HEK293 (cell line): ENCODE measurements around the gene PTPN5.

Experiments used
- CTCF ChIA-PET: fragments of 350-600 bp; formaldehyde crosslinking; extraction: SDS; loops from one replicate; lab custom pipeline; 2021; ENCODE audit warnings: antibody characterized with exemption; lab: Yijun Ruan, JAX
- POLR2A ChIA-PET: fragments of 300-600 bp; formaldehyde crosslinking; extraction: SDS; loops from one replicate; lab custom pipeline; 2020; ENCODE audit warnings: antibody characterized with exemption, inconsistent platforms; lab: Yijun Ruan, JAX
- H3K27ac ChIP-seq: fragments of 200-500 bp; sonication (Bioruptor generic); 2 replicates; pipeline ENCODE4 v1.5.1; 2014; ENCODE audit warnings: low read depth, low read length, control low read depth, inconsistent platforms; ENCODE audit errors: extremely low read depth
- H3K36me3 ChIP-seq, 2 experiments: fragments of 200-500 bp in 1 of 2; sonication (Bioruptor generic) in 1 of 2; 1 replicate in 1 of 2; 2 replicates in 1 of 2; pipeline ENCODE4 v1.5.1; 2014 to 2017; ENCODE audit warnings: inconsistent platforms in 2 of 2, low read length in 2 of 2; ENCODE audit not compliant: control insufficient read depth in 2 of 2, insufficient read depth in 1 of 2
- H3K4me1 ChIP-seq: fragments of 200-500 bp; sonication (Bioruptor generic); 2 replicates; pipeline ENCODE4 v1.5.1; 2014; ENCODE audit warnings: mild to moderate bottlenecking, low read length, inconsistent platforms; ENCODE audit not compliant: control insufficient read depth, insufficient read depth
- H3K4me3 ChIP-seq: 2 replicates; pipeline ENCODE4 v1.5.1; 2011; ENCODE audit warnings: low read depth, mild to moderate bottlenecking, control low read depth, low read length, moderate library complexity
- H3K9me3 ChIP-seq: fragments of 200-500 bp; sonication (Bioruptor generic); 2 replicates; pipeline ENCODE4 v1.5.1; 2014; ENCODE audit warnings: low read depth, low read length, inconsistent platforms; ENCODE audit not compliant: control insufficient read depth, insufficient read depth
- ATF2 ChIP-seq: fragments of 450-650 bp; formaldehyde crosslinking; IDR thresholded peaks from 2 replicates; pipeline ENCODE4 v1.5.1; 2016; ENCODE audit warnings: missing biosample characterization, missing genetic modification characterization, low read depth
- BCL11B ChIP-seq: fragments of 450-650 bp; formaldehyde crosslinking; IDR thresholded peaks from 2 replicates; pipeline ENCODE4 v1.5.1; 2016; ENCODE audit warnings: low read depth, missing biosample characterization, missing genetic modification characterization
- GFI1B ChIP-seq: fragments of 450-650 bp; formaldehyde crosslinking; IDR thresholded peaks from 2 replicates; pipeline ENCODE4 v1.5.1; 2016; ENCODE audit warnings: missing biosample characterization, missing genetic modification characterization
- GLIS2 ChIP-seq: fragments of 450-650 bp; formaldehyde crosslinking; IDR thresholded peaks from 2 replicates; pipeline ENCODE4 v1.5.1; 2016; ENCODE audit warnings: missing biosample characterization, missing genetic modification characterization
- RBAK ChIP-seq: fragments of 450-650 bp; formaldehyde crosslinking; IDR thresholded peaks from 2 replicates; pipeline ENCODE4 v1.5.1; 2016; ENCODE audit warnings: missing biosample characterization, missing genetic modification characterization
- SCRT1 ChIP-seq: fragments of 450-650 bp; formaldehyde crosslinking; IDR thresholded peaks from 2 replicates; pipeline ENCODE4 v1.5.1; 2016; ENCODE audit warnings: missing biosample characterization, missing genetic modification characterization, borderline replicate concordance
- SP7 ChIP-seq: fragments of 450-650 bp; formaldehyde crosslinking; IDR thresholded peaks from 2 replicates; pipeline ENCODE4 v1.5.1; 2016; ENCODE audit warnings: missing biosample characterization, missing genetic modification characterization
- ZNF423 ChIP-seq: fragments of 450-650 bp; formaldehyde crosslinking; IDR thresholded peaks from 2 replicates; pipeline ENCODE4 v1.5.1; 2016; ENCODE audit warnings: missing biosample characterization, missing genetic modification characterization
- ZNF426 ChIP-seq: fragments of 450-650 bp; formaldehyde crosslinking; IDR thresholded peaks from 2 replicates; pipeline ENCODE4 v1.5.1; 2017; ENCODE audit warnings: missing biosample characterization, missing genetic modification characterization, mild to moderate bottlenecking, inconsistent platforms, moderate library complexity
- ZNF513 ChIP-seq: fragments of 450-650 bp; IDR thresholded peaks from 2 replicates; pipeline ENCODE4 v1.5.1; 2018; ENCODE audit warnings: missing biosample characterization, missing genetic modification characterization
- ZNF518A ChIP-seq: fragments of 450-650 bp; formaldehyde crosslinking; conservative IDR thresholded peaks from 2 replicates; pipeline ENCODE4 v1.5.1; 2016; ENCODE audit warnings: low read depth, missing biosample characterization, missing genetic modification characterization
- ZNF571 ChIP-seq: fragments of 450-650 bp; formaldehyde crosslinking; IDR thresholded peaks from 2 replicates; pipeline ENCODE4 v1.5.0; 2017; ENCODE audit warnings: missing biosample characterization, missing genetic modification characterization
- ZNF600 ChIP-seq: fragments of 450-650 bp; formaldehyde crosslinking; IDR thresholded peaks from 2 replicates; pipeline ENCODE4 v1.5.1; 2016; ENCODE audit warnings: missing biosample characterization, missing genetic modification characterization
- ZNF658 ChIP-seq: fragments of 450-650 bp; formaldehyde crosslinking; IDR thresholded peaks from 2 replicates; pipeline ENCODE4; 2016; ENCODE audit warnings: missing biosample characterization, missing genetic modification characterization
- ZNF707 ChIP-seq: fragments of 450-650 bp; formaldehyde crosslinking; IDR thresholded peaks from 2 replicates; pipeline ENCODE4 v1.5.1; 2016; ENCODE audit warnings: missing biosample characterization, missing genetic modification characterization
- ZNF768 ChIP-seq: fragments of 450-650 bp; formaldehyde crosslinking; IDR thresholded peaks from 2 replicates; pipeline ENCODE4 v1.5.1; 2018; ENCODE audit warnings: missing biosample characterization, mild to moderate bottlenecking, missing genetic modification characterization
- ZSCAN30 ChIP-seq: fragments of 450-650 bp; IDR thresholded peaks from 2 replicates; pipeline ENCODE4 v1.5.1; 2018; ENCODE audit warnings: missing biosample characterization, mild to moderate bottlenecking, missing genetic modification characterization, moderate library complexity

Gene PTPN5

GRCh38 chr11:18766015-18766414 is 25.6 kb downstream of the PTPN5 start:
- ChIA-PET POLR2A (no interaction called here), CTCF (interaction anchor here (0.6 to 2.2 kb wide), 10 partner anchors 8 to 650 kb away, joined by 3 to 14 read pairs (median 4); no protein-coding TSS in a partner anchor)
- Histone ChIP-seq H3K27ac (no peak overlapping the region), H3K4me3 (no peak overlapping the region), H3K36me3 (no peaks in the 10 kb centered on the region), H3K9me3 (no peaks in the 10 kb centered on the region), H3K4me1 (no peaks in the 10 kb centered on the region)
- TF ChIP-seq ZNF513 (tag by site-specific recombination) (peak; percentile 76), ZNF768 (peak; percentile 60; the same call in 1 of the 2 replicates), ZSCAN30 (tag by site-specific recombination) (no peak)

- no peak overlapping the region for H3K4me3 ChIP-seq
- no peak for TF ChIP-seq ZNF426 (tag by site-specific recombination)
- no peak for TF ChIP-seq ATF2
- no peak for TF ChIP-seq ZNF600 (tag by site-specific recombination)
- no peak for TF ChIP-seq ZNF707
- no peak for TF ChIP-seq GFI1B
- no peak for TF ChIP-seq BCL11B (tag by site-specific recombination)
- TF ChIP-seq GLIS2: no peak
- no peak for TF ChIP-seq SP7
- TF ChIP-seq RBAK (tag by site-specific recombination): no peak
- TF ChIP-seq ZNF423 (tag by site-specific recombination): no peak
- no peak for TF ChIP-seq SCRT1
- no peak for TF ChIP-seq ZNF658
- TF ChIP-seq ZNF571: no peak
- no peak for TF ChIP-seq ZNF518A
- TF ChIP-seq, all 188 proteins: peak for 0
- H3K27ac ChIP-seq: no peak overlapping the region
- no peaks in the 10 kb centered on the region for H3K4me1 ChIP-seq
- CTCF ChIA-PET: interaction anchor here (0.6 to 4.1 kb wide), 14 partner anchors 9 to 803 kb away, joined by 3 to 31 read pairs (median 4); no protein-coding TSS in a partner anchor
- H3K36me3 ChIP-seq: no peaks in the 10 kb centered on the region
- no peaks in the 10 kb centered on the region for H3K9me3 ChIP-seq
- POLR2A ChIA-PET: no interaction called here
Measured at GRCh38 chr11:18765554-18765953, 26.0 kb downstream of the PTPN5 start.
